ENCODE measurements around the gene HAUS7.

DNA sequence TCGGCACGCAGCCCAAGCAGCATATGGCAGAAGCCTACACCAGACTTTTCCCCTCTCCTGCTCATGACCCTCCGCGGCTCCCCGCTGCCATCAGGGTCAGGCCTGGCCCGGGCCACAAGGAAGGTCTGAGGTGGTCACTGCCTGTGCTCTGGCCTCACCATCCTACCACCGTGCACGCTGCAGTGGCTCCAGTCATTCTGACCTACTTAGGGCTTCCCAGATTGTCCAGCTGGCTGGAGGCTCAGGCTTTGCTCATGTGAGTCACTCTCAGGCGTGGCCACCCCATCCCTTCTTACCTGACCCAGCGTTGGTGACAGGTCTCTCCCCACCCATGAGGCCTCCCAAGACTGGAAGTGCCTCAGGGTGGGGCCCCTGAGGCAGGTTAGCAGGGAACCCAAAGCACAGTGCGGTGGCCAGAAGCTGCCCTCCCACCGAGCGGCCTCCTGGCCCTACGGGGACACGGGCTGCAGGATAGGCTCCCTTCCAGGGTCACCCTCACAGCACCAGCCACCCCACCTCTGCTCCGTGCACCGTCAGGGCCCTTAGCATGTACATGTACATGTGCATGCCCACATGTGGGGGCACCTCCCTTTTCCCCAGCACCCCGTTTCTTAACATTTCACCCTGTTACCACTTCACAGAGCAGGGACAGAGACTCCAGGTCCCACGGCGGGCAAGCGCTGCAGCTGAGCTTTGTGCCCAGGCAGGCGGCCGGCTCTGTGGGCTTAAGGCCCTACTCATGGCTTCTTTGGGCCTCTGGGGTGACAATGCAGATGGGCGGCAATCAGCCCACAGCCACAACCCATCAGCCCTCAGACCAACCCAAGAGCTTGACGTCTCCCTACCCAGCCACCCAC lies 26.7 kb downstream of the HAUS7 start:
- TF ChIP-seq CTCF (IDR thresholded peaks at IDR 0.05) (no peak), POLR2A (IDR thresholded peaks at IDR 0.05) (no peak)

Measured in Peyer's patch (tissue), 4 donors.